ENCODE results near the gene NUMBL. TPM values are rescaled to one million over a fixed set of nuclear protein-coding genes. Genes with fewer than 3 reads are reported as not detected.

The NUMBL gene
- total and polyA plus RNA-seq, 2 experiments from 2014 or later = 15.7 to 32.1 TPM

DNA sequence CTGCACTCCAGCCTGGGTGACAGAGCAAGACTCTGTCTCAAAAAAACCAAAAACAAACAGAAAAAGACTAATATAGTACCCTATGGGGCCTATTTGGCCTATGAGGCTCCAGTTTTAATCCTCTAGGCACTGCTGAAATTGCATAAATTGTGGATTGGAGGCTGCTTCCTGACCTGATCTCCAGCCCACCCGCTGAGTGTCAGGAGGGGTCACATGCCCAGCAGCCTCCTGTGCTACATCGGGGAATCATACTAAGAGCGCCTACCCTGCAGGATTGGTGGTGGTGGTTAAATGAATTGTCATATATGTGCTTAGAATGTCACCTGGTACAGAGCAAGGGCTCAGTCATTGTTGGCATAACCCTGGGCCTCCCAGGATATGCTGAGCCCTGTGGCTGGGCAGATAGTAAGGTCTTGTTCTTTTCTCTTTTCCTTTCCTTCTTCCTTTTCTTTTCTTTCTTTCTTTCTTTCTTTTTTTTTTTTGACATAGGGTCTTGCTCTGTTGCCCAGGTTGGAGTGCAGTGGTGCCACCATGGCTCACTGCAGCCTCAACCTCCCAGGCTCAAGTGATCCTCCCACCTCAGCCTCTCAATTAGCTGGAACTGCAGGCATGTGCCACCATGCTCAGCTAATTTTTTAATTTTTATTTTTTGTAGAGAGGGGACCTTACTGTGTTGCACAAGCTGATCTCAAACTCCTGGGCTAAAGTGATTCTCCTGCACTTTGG, 58.0 kb downstream of the NUMBL start:
- H3K27me3 ChIP-seq = no peaks in the 10 kb centered on the region
- TF ChIP-seq EZH2phosphoT487 (IDR thresholded peaks at IDR 0.05; ENCODE audit: low read depth, severe bottlenecking, unreplicated experiment) = no peak
- TF ChIP-seq EZH2 (IDR thresholded peaks at IDR 0.05; ENCODE audit: borderline replicate concordance) = no peak
- TF ChIP-seq, protein P1, sequence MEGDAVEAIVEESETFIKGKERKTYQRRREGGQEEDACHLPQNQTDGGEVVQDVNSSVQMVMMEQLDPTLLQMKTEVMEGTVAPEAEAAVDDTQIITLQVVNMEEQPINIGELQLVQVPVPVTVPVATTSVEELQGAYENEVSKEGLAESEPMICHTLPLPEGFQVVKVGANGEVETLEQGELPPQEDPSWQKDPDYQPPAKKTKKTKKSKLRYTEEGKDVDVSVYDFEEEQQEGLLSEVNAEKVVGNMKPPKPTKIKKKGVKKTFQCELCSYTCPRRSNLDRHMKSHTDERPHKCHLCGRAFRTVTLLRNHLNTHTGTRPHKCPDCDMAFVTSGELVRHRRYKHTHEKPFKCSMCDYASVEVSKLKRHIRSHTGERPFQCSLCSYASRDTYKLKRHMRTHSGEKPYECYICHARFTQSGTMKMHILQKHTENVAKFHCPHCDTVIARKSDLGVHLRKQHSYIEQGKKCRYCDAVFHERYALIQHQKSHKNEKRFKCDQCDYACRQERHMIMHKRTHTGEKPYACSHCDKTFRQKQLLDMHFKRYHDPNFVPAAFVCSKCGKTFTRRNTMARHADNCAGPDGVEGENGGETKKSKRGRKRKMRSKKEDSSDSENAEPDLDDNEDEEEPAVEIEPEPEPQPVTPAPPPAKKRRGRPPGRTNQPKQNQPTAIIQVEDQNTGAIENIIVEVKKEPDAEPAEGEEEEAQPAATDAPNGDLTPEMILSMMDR (IDR thresholded peaks at IDR 0.05; ENCODE audit: poor library complexity) = no peak
- H3K4me2 ChIP-seq = no peak overlapping the region
- no peak overlapping the region for H3K27ac ChIP-seq
- H3K4me1 ChIP-seq (ENCODE audit: insufficient read depth) = peaks cover 3% of the 10 kb centered on the region
- H3K4me3 ChIP-seq = no peak overlapping the region
- H3K79me2 ChIP-seq = no peaks in the 10 kb centered on the region
- no peak overlapping the region for H2AFZ ChIP-seq
- no peak for DNase-seq (ENCODE audit: low spot score)
- no peaks in the 10 kb centered on the region for H3K36me3 ChIP-seq (replicated peaks; ENCODE audit: insufficient read depth, low read depth)
- no peaks in the 10 kb centered on the region for H3K9me3 ChIP-seq (ENCODE audit: low read depth)
- 55% methylated on average over 3 of the region's 3 CpGs for WGBS (ENCODE audit: low lambda C conversion rate, missing lambda C conversion rate)
- H3K9me2 ChIP-seq (replicated peaks; ENCODE audit: insufficient read depth) = no peaks in the 10 kb centered on the region
- no peaks in the 10 kb centered on the region for H4K20me1 ChIP-seq (ENCODE audit: insufficient read depth, poor library complexity, severe bottlenecking)

DNA sequence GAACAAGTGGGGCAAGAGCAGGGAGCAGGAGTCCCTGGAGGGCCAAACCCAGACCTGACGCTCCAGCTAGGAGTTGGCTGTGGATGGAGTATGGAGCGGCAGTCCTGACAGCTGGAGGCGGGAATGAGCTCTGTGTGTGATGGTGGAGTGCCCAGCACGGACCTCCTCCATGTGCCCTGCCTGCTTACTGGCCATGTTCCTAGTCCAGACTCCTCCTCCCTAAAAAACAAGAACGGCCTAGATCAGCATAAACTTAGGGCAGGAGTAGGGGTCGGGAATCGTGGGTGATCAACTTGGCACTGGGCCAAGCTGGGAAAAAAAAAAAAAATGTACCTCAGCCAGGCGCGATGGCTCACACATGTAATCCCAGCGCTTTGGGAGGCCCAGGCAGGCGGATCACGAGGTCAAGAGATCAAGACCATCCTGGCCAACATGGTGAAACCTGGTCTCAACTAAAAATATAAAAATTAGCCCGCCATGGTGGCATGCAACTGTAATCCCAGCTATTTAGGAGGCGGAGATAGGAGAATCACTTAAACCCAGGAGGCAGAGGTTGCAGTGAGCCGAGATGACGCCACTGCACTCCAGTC, 59.8 kb downstream of the NUMBL start:
- 84% methylated on average over 16 of the region's 16 CpGs for WGBS (ENCODE audit: low lambda C conversion rate, missing lambda C conversion rate)
- Histone ChIP-seq H3K79me2 (no peaks in the 10 kb centered on the region), H3K36me3 (replicated peaks; ENCODE audit: insufficient read depth, low read depth) (no peaks in the 10 kb centered on the region), H3K4me1 (ENCODE audit: insufficient read depth) (peaks cover 3% of the 10 kb centered on the region), H3K27me3 (no peaks in the 10 kb centered on the region), H4K20me1 (ENCODE audit: insufficient read depth, poor library complexity, severe bottlenecking) (no peaks in the 10 kb centered on the region), H3K27ac (no peak overlapping the region), H3K4me3 (no peak overlapping the region), H3K9me3 (ENCODE audit: low read depth) (no peaks in the 10 kb centered on the region), H2AFZ (no peak overlapping the region), H3K9me2 (replicated peaks; ENCODE audit: insufficient read depth) (no peaks in the 10 kb centered on the region), H3K4me2 (no peak overlapping the region)
- TF ChIP-seq EZH2 (IDR thresholded peaks at IDR 0.05; ENCODE audit: borderline replicate concordance) = no peak
- DNase-seq (ENCODE audit: low spot score) = no peak

DNA sequence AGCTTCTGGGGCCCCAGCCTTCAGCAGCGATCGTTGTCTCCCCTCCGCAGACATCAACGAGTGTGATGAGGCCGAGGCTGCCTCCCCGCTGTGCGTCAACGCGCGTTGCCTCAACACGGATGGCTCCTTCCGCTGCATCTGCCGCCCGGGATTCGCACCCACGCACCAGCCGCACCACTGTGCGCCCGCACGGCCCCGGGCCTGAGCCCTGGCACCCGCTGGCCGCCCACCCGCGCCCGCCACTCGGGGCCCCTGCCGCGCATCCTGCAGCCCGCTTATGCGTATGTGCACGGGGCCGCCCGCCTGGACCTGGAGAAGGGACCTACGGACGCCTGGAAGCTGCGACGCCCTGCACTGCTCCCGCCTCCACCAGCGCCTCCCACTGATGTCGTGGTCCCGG, 61.1 kb downstream of the NUMBL start:
- no peak for DNase-seq (ENCODE audit: low spot score)
- Histone ChIP-seq H3K36me3 (replicated peaks; ENCODE audit: insufficient read depth, low read depth) (no peaks in the 10 kb centered on the region), H3K4me2 (no peak overlapping the region), H3K27ac (no peak overlapping the region), H3K4me3 (no peak overlapping the region), H3K9me2 (replicated peaks; ENCODE audit: insufficient read depth) (no peaks in the 10 kb centered on the region), H3K79me2 (no peaks in the 10 kb centered on the region), H3K4me1 (ENCODE audit: insufficient read depth) (peaks cover 3% of the 10 kb centered on the region), H3K27me3 (no peaks in the 10 kb centered on the region), H4K20me1 (ENCODE audit: insufficient read depth, poor library complexity, severe bottlenecking) (no peaks in the 10 kb centered on the region), H2AFZ (no peak overlapping the region), H3K9me3 (ENCODE audit: low read depth) (no peaks in the 10 kb centered on the region)
- TF ChIP-seq EZH2 (IDR thresholded peaks at IDR 0.05; ENCODE audit: borderline replicate concordance) (no peak), EZH2phosphoT487 (IDR thresholded peaks at IDR 0.05; ENCODE audit: low read depth, severe bottlenecking, unreplicated experiment) (no peak)
- TF ChIP-seq, protein P1 (IDR thresholded peaks at IDR 0.05; ENCODE audit: poor library complexity) = no peak
- 97% methylated on average over 41 of the region's 42 CpGs for WGBS (ENCODE audit: low lambda C conversion rate, missing lambda C conversion rate)

DNA sequence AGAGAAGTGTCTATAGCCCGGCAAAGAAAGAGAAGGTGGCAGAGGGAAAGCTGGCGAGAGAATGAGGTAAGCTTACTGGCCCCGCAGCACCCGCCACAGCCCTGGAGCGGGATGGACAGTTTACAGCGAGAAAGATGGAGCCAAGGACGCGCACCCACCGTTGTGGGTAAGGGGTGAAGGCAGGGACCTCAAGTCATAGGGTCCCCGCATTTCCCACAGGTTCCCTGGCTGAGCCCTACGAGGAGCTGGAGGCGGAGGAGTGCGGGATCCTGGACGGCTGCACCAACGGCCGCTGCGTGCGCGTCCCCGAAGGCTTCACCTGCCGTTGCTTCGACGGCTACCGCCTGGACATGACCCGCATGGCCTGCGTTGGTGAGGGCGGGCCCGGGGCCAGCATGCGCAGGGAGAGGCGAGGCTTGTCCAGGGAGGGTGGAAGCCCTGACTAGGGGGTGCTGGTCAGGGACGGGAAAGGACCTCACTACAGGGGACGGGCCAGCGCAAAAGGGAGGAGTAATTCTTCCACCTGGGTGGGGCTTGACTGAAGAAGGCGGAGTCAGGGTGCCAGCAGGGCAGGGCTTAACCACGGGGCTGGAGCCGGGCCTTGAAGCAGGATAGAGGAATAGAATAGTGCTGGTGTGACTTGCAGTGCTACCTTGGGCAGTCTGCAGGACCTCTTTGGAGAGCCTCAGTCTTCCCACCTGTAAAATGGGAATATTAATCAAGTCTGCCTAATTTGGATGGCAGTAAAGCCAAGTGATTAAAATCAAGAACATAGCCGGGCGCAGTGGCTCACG, 62.8 kb downstream of the NUMBL start:
- DNase-seq (ENCODE audit: low spot score) = no peak
- no peaks in the 10 kb centered on the region for H3K9me2 ChIP-seq (replicated peaks; ENCODE audit: insufficient read depth)
- no peak for TF ChIP-seq EZH2phosphoT487 (IDR thresholded peaks at IDR 0.05; ENCODE audit: low read depth, severe bottlenecking, unreplicated experiment)
- TF ChIP-seq, protein P1 (IDR thresholded peaks at IDR 0.05; ENCODE audit: poor library complexity) = no peak
- TF ChIP-seq EZH2 (IDR thresholded peaks at IDR 0.05; ENCODE audit: borderline replicate concordance) = no peak
- WGBS (ENCODE audit: low lambda C conversion rate, missing lambda C conversion rate) = 98% methylated on average over 39 of the region's 39 CpGs
- H3K27ac ChIP-seq = no peak overlapping the region
- H3K27me3 ChIP-seq = no peaks in the 10 kb centered on the region
- H3K9me3 ChIP-seq (ENCODE audit: low read depth) = no peaks in the 10 kb centered on the region
- H3K4me1 ChIP-seq (ENCODE audit: insufficient read depth) = no peaks in the 10 kb centered on the region
- H3K36me3 ChIP-seq (replicated peaks; ENCODE audit: insufficient read depth, low read depth) = no peaks in the 10 kb centered on the region
- no peaks in the 10 kb centered on the region for H3K79me2 ChIP-seq
- no peak overlapping the region for H2AFZ ChIP-seq
- H3K4me3 ChIP-seq = no peak overlapping the region
- no peak overlapping the region for H3K4me2 ChIP-seq
- H4K20me1 ChIP-seq (ENCODE audit: insufficient read depth, poor library complexity, severe bottlenecking) = no peaks in the 10 kb centered on the region
